HG03469 (cell line): ENCODE measurements around the gene PUS7L.

ENCODE experiments used
- ATAC-seq: cut with Tn5 transposase; IDR thresholded peaks from one replicate; pipeline ENCODE4 v1.9.1; 2021; ENCODE audit warnings: mild to moderate bottlenecking, moderate library complexity, moderate number of reproducible peaks; ENCODE audit not compliant: unreplicated experiment

The PUS7L gene

GRCh38 chr12:43675048-43675904 is 83.3 kb downstream of the PUS7L start:
- ATAC-seq = no peak

- ATAC-seq = no peak
These were observed 89.2 kb downstream of the PUS7L start for GRCh38 chr12:43669373-43669772.
